Loucy (cell line): ENCODE data around the gene SSBP4.
A peak's percentile ranks its signal among the peaks of the same experiment; 100 is the strongest.

Source experiments
- H2AFZ ChIP-seq: fragments of 200-600 bp; sonication (generic); 2 replicates; pipeline ENCODE4 v1.6.0; 2016; ENCODE audit warnings: antibody characterized with exemption, mild to moderate bottlenecking, low read length, moderate library complexity
- H3F3A ChIP-seq: fragments of 200-600 bp; 2 replicates; pipeline ENCODE4 v1.6.0; 2016; ENCODE audit warnings: antibody characterized with exemption, low read depth, mild to moderate bottlenecking
- H3K27me3 ChIP-seq: fragments of 200-600 bp; sonication (generic); 2 replicates; pipeline ENCODE4 v1.6.1; 2014; ENCODE audit warnings: low read length, mild to moderate bottlenecking; ENCODE audit not compliant: insufficient read depth, poor library complexity, severe bottlenecking
- H3K36me3 ChIP-seq: fragments of 200-600 bp; sonication (generic); 2 replicates; pipeline ENCODE4 v1.6.1; 2016; ENCODE audit warnings: low read length; ENCODE audit not compliant: insufficient read depth
- H3K4me1 ChIP-seq: fragments of 200-600 bp; sonication (generic); 2 replicates; pipeline ENCODE4 v1.5.1; 2014; ENCODE audit warnings: low read length, mild to moderate bottlenecking; ENCODE audit not compliant: insufficient read depth, poor library complexity, severe bottlenecking
- H3K4me2 ChIP-seq: fragments of 200-600 bp; sonication (generic); 2 replicates; pipeline ENCODE4 v1.6.0; 2014; ENCODE audit warnings: antibody characterized with exemption, low read length, low read depth, mild to moderate bottlenecking; ENCODE audit not compliant: poor library complexity, severe bottlenecking
- H3K4me3 ChIP-seq: fragments of 200-600 bp; sonication (generic); 2 replicates; pipeline ENCODE4 v1.5.1; 2014; ENCODE audit warnings: low read length, mild to moderate bottlenecking, mixed read lengths; ENCODE audit not compliant: poor library complexity, severe bottlenecking
- H3K79me2 ChIP-seq: fragments of 200-600 bp; sonication (generic); 2 replicates; pipeline ENCODE4 v1.6.1; 2014; ENCODE audit warnings: low read length; ENCODE audit not compliant: insufficient read depth
- H3K9ac ChIP-seq: fragments of 200-600 bp; sonication (generic); 2 replicates; pipeline ENCODE4 v1.6.0; 2014; ENCODE audit warnings: mild to moderate bottlenecking, low read depth, low read length, moderate library complexity; ENCODE audit not compliant: poor library complexity, severe bottlenecking
- H3K9me2 ChIP-seq: fragments of 200-600 bp; sonication (generic); replicated peaks from 2 replicates; pipeline ENCODE4 v1.6.1; 2016; ENCODE audit warnings: low read depth, low read length, mixed read lengths
- H3K9me3 ChIP-seq: fragments of 200-600 bp; sonication (generic); 2 replicates; pipeline ENCODE4 v1.6.1; 2014; ENCODE audit warnings: mild to moderate bottlenecking, antibody characterized with exemption, low read length, low read depth; ENCODE audit not compliant: insufficient read depth
- H4K20me1 ChIP-seq: fragments of 200-600 bp; sonication (generic); 2 replicates; pipeline ENCODE4 v1.6.0; 2014; ENCODE audit warnings: antibody characterized with exemption, low read length, mild to moderate bottlenecking; ENCODE audit not compliant: insufficient read depth, poor library complexity, severe bottlenecking
- EZH2phosphoT487 ChIP-seq: fragments of 200-600 bp; IDR thresholded peaks from 2 replicates; pipeline ENCODE4 v1.6.1; 2018; ENCODE audit warnings: antibody characterized with exemption, mild to moderate bottlenecking, moderate library complexity, borderline replicate concordance
- TF ChIP-seq, protein P1 (sequence below): fragments of 200-600 bp; sonication (generic); conservative IDR thresholded peaks from 2 replicates; pipeline ENCODE4 v1.5.1; 2014; ENCODE audit warnings: mild to moderate bottlenecking, antibody characterized with exemption, low read length

Gene SSBP4

DNA sequence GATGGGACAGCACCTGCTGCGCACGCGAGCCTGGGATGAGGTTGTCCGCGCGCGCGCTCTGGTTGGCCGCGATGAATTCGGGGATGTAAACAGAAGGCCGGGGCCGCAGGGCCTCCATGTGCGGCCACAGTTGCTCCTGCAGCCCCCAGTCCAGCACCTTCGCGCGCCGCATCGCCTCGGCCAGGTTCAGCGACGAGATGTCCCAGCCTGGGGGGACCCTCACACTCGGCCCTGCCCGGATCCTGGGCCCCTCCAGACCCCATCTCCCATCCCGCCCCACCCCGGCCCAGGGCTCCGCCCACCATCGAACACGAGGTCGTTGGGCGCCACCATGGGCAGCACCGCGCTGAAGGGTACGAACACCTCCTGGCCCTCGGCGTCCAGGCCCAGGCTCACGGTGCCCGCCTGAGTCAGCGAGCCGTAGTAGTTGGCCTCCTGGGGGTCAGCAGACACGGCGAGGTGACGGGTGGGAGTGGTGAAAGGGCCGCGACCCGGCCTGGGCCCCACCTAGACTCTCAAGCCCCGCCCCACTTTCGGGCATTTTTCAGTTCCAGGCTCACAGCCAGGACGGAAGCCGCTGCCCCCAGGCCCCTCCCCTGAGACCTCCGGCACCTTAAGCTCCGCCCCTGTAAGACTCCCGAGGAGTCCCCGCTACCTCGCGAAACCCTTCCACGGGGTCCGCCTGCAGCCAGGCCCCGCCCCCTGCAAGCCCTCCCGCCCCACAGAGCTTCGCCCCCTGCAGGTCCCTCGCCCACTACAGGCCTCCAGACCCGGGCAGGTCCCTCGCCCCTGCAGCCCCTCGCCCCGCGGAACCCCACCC, 17.7 kb downstream of the SSBP4 start:
- peak overlapping the region; percentile 94 for H2AFZ ChIP-seq

DNA sequence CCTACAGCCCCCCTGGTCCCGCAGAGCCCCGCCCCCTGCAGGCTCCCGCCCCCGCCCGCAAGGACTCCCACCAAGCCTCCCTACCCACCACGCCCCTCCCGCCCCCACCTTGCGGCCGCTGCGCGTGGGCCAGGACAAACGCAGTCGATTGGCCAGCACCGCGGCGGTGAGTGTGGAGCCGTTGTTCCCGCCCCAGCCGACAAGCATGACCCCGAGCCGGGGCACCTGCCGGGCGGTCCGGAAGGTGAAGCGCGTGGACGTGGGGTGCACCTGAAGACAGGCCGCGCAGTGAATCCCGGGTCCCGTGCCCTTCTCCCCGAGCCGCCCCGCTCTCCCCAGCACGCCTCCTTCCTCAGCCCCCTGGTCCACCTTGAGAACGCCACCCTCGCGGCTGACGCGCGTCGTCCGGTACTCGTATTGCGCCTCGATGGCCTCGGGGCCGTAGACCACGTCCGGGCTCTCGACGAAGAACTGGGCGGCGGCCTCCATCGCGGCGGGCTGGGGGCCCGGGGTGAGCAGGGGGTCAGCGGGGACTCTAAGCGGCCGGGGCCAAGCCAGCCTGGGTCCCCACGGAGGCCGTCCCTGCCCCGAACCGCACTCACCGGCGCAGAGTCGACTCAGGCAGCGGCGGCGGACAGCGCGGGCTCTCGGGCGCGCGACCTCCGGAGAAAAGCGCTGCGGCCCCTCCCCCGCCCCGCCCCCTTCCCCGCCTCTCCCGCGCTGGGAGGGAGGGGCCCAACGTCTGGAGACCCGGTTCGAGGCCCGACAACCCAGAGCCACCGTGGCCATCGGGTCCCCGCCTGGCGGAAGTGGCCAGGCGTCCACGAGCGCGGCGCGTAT, 18.5 kb downstream of the SSBP4 start, which contains the start of gene ISYNA1:
Gene ISYNA1 (minus strand): TSS at position 643 of the 840 bp plus-strand sequence. CDS start 154 bp downstream, at position 489.
- H4K20me1 ChIP-seq = no peaks in the 10 kb centered on the region
- H2AFZ ChIP-seq = peak within 1 kb of the TSS; percentile 94
- peak within 1 kb of the TSS; percentile 69 for H3K9ac ChIP-seq
- no peaks in the 10 kb centered on the region for H3K27me3 ChIP-seq
- H3K9me2 ChIP-seq = no peaks in the 10 kb centered on the region
- H3K4me2 ChIP-seq = peak within 1 kb of the TSS; percentile 94
- no peaks in the 10 kb centered on the region for H3K36me3 ChIP-seq
- peak within 1 kb of the TSS; percentile 75 for H3K4me3 ChIP-seq
- no peaks in the 10 kb centered on the region for H3K9me3 ChIP-seq
- TF ChIP-seq EZH2phosphoT487 = no peak
- TF ChIP-seq, protein P1, sequence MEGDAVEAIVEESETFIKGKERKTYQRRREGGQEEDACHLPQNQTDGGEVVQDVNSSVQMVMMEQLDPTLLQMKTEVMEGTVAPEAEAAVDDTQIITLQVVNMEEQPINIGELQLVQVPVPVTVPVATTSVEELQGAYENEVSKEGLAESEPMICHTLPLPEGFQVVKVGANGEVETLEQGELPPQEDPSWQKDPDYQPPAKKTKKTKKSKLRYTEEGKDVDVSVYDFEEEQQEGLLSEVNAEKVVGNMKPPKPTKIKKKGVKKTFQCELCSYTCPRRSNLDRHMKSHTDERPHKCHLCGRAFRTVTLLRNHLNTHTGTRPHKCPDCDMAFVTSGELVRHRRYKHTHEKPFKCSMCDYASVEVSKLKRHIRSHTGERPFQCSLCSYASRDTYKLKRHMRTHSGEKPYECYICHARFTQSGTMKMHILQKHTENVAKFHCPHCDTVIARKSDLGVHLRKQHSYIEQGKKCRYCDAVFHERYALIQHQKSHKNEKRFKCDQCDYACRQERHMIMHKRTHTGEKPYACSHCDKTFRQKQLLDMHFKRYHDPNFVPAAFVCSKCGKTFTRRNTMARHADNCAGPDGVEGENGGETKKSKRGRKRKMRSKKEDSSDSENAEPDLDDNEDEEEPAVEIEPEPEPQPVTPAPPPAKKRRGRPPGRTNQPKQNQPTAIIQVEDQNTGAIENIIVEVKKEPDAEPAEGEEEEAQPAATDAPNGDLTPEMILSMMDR = no peak
- peaks cover 7% of the 10 kb centered on the region for H3K4me1 ChIP-seq
- H3F3A ChIP-seq = peaks cover 8% of the 10 kb centered on the region; the same call in 1 of the 2 replicates
- no peaks in the 10 kb centered on the region for H3K79me2 ChIP-seq

More for the DNA sequence above, 17.7 kb downstream of the SSBP4 start:
- no peaks in the 10 kb centered on the region for H3K9me3 ChIP-seq
- no peaks in the 10 kb centered on the region for H3K36me3 ChIP-seq
- H3K9me2 ChIP-seq = no peaks in the 10 kb centered on the region
- peaks cover 8% of the 10 kb centered on the region; the same call in 1 of the 2 replicates for H3F3A ChIP-seq
- no peaks in the 10 kb centered on the region for H3K79me2 ChIP-seq
- H3K4me2 ChIP-seq = peak overlapping the region; percentile 94
- no peaks in the 10 kb centered on the region for H3K27me3 ChIP-seq
- peak overlapping the region; percentile 69 for H3K9ac ChIP-seq
- no peaks in the 10 kb centered on the region for H4K20me1 ChIP-seq
- H3K4me3 ChIP-seq = peak overlapping the region; percentile 75
- peaks cover 7% of the 10 kb centered on the region for H3K4me1 ChIP-seq
- no peak for TF ChIP-seq EZH2phosphoT487
- TF ChIP-seq, protein P1 = no peak

DNA sequence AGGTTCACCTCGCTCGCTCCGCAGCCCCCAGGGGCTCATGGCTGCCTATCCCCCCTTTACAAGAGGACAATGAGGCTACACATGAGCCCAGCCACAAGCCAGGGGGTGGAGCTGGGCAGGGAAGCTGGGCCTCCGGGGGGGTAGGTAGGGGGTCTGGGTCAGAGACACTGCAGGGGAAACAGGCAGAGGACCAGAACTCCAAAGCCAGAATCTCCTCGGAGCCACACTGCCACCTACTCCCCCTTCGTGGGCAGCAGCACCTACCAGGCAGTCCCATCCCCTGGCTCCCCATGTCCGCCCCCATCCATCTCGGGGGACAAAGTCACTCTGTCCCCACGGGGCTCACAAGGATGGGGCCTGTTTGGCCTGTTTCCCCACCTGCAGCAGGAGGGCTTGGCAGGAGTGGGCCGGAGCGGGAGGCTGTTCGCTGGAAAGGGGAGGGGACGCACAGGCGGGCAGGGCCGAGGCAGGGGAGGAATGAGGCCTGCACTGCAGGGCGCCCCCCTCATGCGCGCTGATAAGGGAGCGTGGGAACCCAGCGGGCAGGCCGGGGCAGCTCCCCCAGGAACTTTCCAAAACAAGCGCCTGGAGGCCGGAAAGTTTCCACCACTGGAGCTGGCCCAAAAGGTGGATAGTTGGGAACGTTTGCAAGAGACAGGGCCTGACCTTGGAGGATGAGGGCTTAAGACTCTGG, 19.3 kb downstream of the SSBP4 start:
- H3K9me2 ChIP-seq = no peaks in the 10 kb centered on the region
- no peaks in the 10 kb centered on the region for H3K79me2 ChIP-seq
- H3K4me3 ChIP-seq = peak overlapping the region; percentile 75
- H3K27me3 ChIP-seq = no peaks in the 10 kb centered on the region
- peak overlapping the region; percentile 69 for H3K9ac ChIP-seq
- peak overlapping the region; percentile 94 for H3K4me2 ChIP-seq
- no peak overlapping the region for H2AFZ ChIP-seq
- H3K36me3 ChIP-seq = no peaks in the 10 kb centered on the region; the same call in 1 of the 2 replicates
- peaks cover 7% of the 10 kb centered on the region for H3K4me1 ChIP-seq
- no peaks in the 10 kb centered on the region for H4K20me1 ChIP-seq
- H3K9me3 ChIP-seq = no peaks in the 10 kb centered on the region
- H3F3A ChIP-seq = peaks cover 8% of the 10 kb centered on the region; the same call in 1 of the 2 replicates
- TF ChIP-seq EZH2phosphoT487 = no peak
- TF ChIP-seq, protein P1 = no peak
